ENCODE measurements around the gene DCHS2.

The DCHS2 gene

GRCh38 chr4:154441124-154441523, 50.5 kb downstream of the DCHS2 start:
- Histone ChIP-seq H4K8ac (ENCODE audit: low read depth, low read length) (no peak overlapping the region), H2BK5ac (ENCODE audit: low read length) (no peak overlapping the region), H3K56ac (ENCODE audit: low read length) (no peak overlapping the region), H3K27ac (ENCODE audit: low read depth, low read length) (no peak overlapping the region), H2AK5ac (ENCODE audit: low read length) (no peak overlapping the region), H3K4me1 (ENCODE audit: control insufficient read depth, low read depth, low read length) (no peaks in the 10 kb centered on the region), H3K4me3 (ENCODE audit: low read length) (no peak overlapping the region), H2BK120ac (ENCODE audit: low read depth, low read length) (no peak overlapping the region), H3K79me2 (ENCODE audit: control insufficient read depth, insufficient read depth, low read length) (no peaks in the 10 kb centered on the region), H4K5ac (ENCODE audit: low read length) (no peak overlapping the region), H3K9ac (ENCODE audit: low read length) (no peak overlapping the region), H2BK15ac (replicated peaks; ENCODE audit: low read depth) (no peak overlapping the region), H3K36me3 (ENCODE audit: control insufficient read depth, insufficient read depth, low read length) (no peaks in the 10 kb centered on the region), H3K79me1 (ENCODE audit: low read length) (no peaks in the 10 kb centered on the region), H3K27me3 (ENCODE audit: insufficient read depth, low read length, poor library complexity) (no peaks in the 10 kb centered on the region), H3K23ac (ENCODE audit: low read length) (no peak overlapping the region), H3K18ac (ENCODE audit: low read length) (no peak overlapping the region), H3K4me2 (ENCODE audit: low read length) (no peak overlapping the region), H3K4ac (ENCODE audit: low read depth, low read length) (no peak overlapping the region)
- WGBS (ENCODE audit: extremely low coverage, insufficient coverage, low lambda C conversion rate), result no CpG with 5 or more reads among the region's 1 CpG
- DNase-seq, result no peak

- Histone ChIP-seq H3K18ac (ENCODE audit: low read length) (no peak overlapping the region), H2BK15ac (replicated peaks; ENCODE audit: low read depth) (no peak overlapping the region), H3K4me2 (ENCODE audit: low read length) (no peak overlapping the region), H3K79me2 (ENCODE audit: control insufficient read depth, insufficient read depth, low read length) (no peaks in the 10 kb centered on the region), H2BK120ac (ENCODE audit: low read depth, low read length) (no peak overlapping the region), H3K27me3 (ENCODE audit: insufficient read depth, low read length, poor library complexity) (no peaks in the 10 kb centered on the region), H4K5ac (ENCODE audit: low read length) (no peak overlapping the region), H3K4ac (ENCODE audit: low read depth, low read length) (no peak overlapping the region), H3K4me3 (ENCODE audit: low read length) (no peak overlapping the region), H3K56ac (ENCODE audit: low read length) (no peak overlapping the region), H3K4me1 (ENCODE audit: control insufficient read depth, low read depth, low read length) (no peaks in the 10 kb centered on the region), H3K23ac (ENCODE audit: low read length) (no peak overlapping the region), H3K27ac (ENCODE audit: low read depth, low read length) (no peak overlapping the region), H2AK5ac (ENCODE audit: low read length) (no peak overlapping the region), H4K8ac (ENCODE audit: low read depth, low read length) (no peak overlapping the region), H2BK5ac (ENCODE audit: low read length) (no peak overlapping the region), H3K36me3 (ENCODE audit: control insufficient read depth, insufficient read depth, low read length) (no peaks in the 10 kb centered on the region), H3K79me1 (ENCODE audit: low read length) (no peaks in the 10 kb centered on the region), H3K9ac (ENCODE audit: low read length) (no peak overlapping the region)
- WGBS (ENCODE audit: extremely low coverage, insufficient coverage, low lambda C conversion rate), result no CpG with 5 or more reads among the region's 1 CpG
- DNase-seq, result no peak
Observed at GRCh38 chr4:154439224-154439623, 52.4 kb downstream of the DCHS2 start.

GRCh38 chr4:154435895-154436294, 55.7 kb downstream of the DCHS2 start:
- H2BK120ac ChIP-seq (ENCODE audit: low read depth, low read length), result no peak overlapping the region
- H3K4me2 ChIP-seq (ENCODE audit: low read length), result no peak overlapping the region
- no peak overlapping the region for H2BK15ac ChIP-seq (replicated peaks; ENCODE audit: low read depth)
- WGBS (ENCODE audit: extremely low coverage, insufficient coverage, low lambda C conversion rate), result no CpG with 5 or more reads among the region's 1 CpG
- no peaks in the 10 kb centered on the region for H3K79me2 ChIP-seq (ENCODE audit: control insufficient read depth, insufficient read depth, low read length)
- no peak overlapping the region for H2AK5ac ChIP-seq (ENCODE audit: low read length)
- H3K27ac ChIP-seq (ENCODE audit: low read depth, low read length), result no peak overlapping the region
- H3K79me1 ChIP-seq (ENCODE audit: low read length), result no peaks in the 10 kb centered on the region
- no peaks in the 10 kb centered on the region for H3K36me3 ChIP-seq (ENCODE audit: control insufficient read depth, insufficient read depth, low read length)
- no peaks in the 10 kb centered on the region for H3K27me3 ChIP-seq (ENCODE audit: insufficient read depth, low read length, poor library complexity)
- no peak overlapping the region for H2BK5ac ChIP-seq (ENCODE audit: low read length)
- no peak overlapping the region for H4K5ac ChIP-seq (ENCODE audit: low read length)
- no peak overlapping the region for H4K8ac ChIP-seq (ENCODE audit: low read depth, low read length)
- H3K4me1 ChIP-seq (ENCODE audit: control insufficient read depth, low read depth, low read length), result no peaks in the 10 kb centered on the region
- no peak overlapping the region for H3K4ac ChIP-seq (ENCODE audit: low read depth, low read length)
- H3K4me3 ChIP-seq (ENCODE audit: low read length), result no peak overlapping the region
- DNase-seq, result no peak
- H3K9ac ChIP-seq (ENCODE audit: low read length), result no peak overlapping the region
- H3K23ac ChIP-seq (ENCODE audit: low read length), result no peak overlapping the region
- no peak overlapping the region for H3K18ac ChIP-seq (ENCODE audit: low read length)
- H3K56ac ChIP-seq (ENCODE audit: low read length), result no peak overlapping the region

- Histone ChIP-seq H3K56ac (ENCODE audit: low read length) (no peak overlapping the region), H2AK5ac (ENCODE audit: low read length) (no peak overlapping the region), H4K8ac (ENCODE audit: low read depth, low read length) (no peak overlapping the region), H3K27ac (ENCODE audit: low read depth, low read length) (no peak overlapping the region), H3K79me1 (ENCODE audit: low read length) (no peaks in the 10 kb centered on the region), H2BK15ac (replicated peaks; ENCODE audit: low read depth) (no peak overlapping the region), H3K18ac (ENCODE audit: low read length) (no peak overlapping the region), H3K4me1 (ENCODE audit: control insufficient read depth, low read depth, low read length) (no peaks in the 10 kb centered on the region), H3K36me3 (ENCODE audit: control insufficient read depth, insufficient read depth, low read length) (no peaks in the 10 kb centered on the region), H3K79me2 (ENCODE audit: control insufficient read depth, insufficient read depth, low read length) (no peaks in the 10 kb centered on the region), H3K27me3 (ENCODE audit: insufficient read depth, low read length, poor library complexity) (no peaks in the 10 kb centered on the region), H2BK120ac (ENCODE audit: low read depth, low read length) (no peak overlapping the region), H4K5ac (ENCODE audit: low read length) (no peak overlapping the region), H3K9ac (ENCODE audit: low read length) (no peak overlapping the region), H3K4me2 (ENCODE audit: low read length) (no peak overlapping the region), H2BK5ac (ENCODE audit: low read length) (no peak overlapping the region), H3K4me3 (ENCODE audit: low read length) (no peak overlapping the region), H3K4ac (ENCODE audit: low read depth, low read length) (no peak overlapping the region), H3K23ac (ENCODE audit: low read length) (no peak overlapping the region)
- DNase-seq, result no peak
- WGBS (ENCODE audit: extremely low coverage, insufficient coverage, low lambda C conversion rate), result no CpG with 5 or more reads among the region's 6 CpGs
Observed at GRCh38 chr4:154433543-154433942, 58.1 kb downstream of the DCHS2 start.

- H2AK5ac ChIP-seq (ENCODE audit: low read length), result no peak overlapping the region
- H3K4ac ChIP-seq (ENCODE audit: low read depth, low read length), result no peak overlapping the region
- H3K27me3 ChIP-seq (ENCODE audit: insufficient read depth, low read length, poor library complexity), result no peaks in the 10 kb centered on the region
- H3K4me1 ChIP-seq (ENCODE audit: control insufficient read depth, low read depth, low read length), result no peaks in the 10 kb centered on the region
- H4K8ac ChIP-seq (ENCODE audit: low read depth, low read length), result no peak overlapping the region
- H3K4me3 ChIP-seq (ENCODE audit: low read length), result no peak overlapping the region
- DNase-seq, result no peak
- WGBS (ENCODE audit: extremely low coverage, insufficient coverage, low lambda C conversion rate), result no CpG with 5 or more reads among the region's 5 CpGs
- no peak overlapping the region for H2BK120ac ChIP-seq (ENCODE audit: low read depth, low read length)
- H3K4me2 ChIP-seq (ENCODE audit: low read length), result no peak overlapping the region
- H3K56ac ChIP-seq (ENCODE audit: low read length), result no peak overlapping the region
- no peak overlapping the region for H2BK5ac ChIP-seq (ENCODE audit: low read length)
- no peak overlapping the region for H3K23ac ChIP-seq (ENCODE audit: low read length)
- H2BK15ac ChIP-seq (replicated peaks; ENCODE audit: low read depth), result no peak overlapping the region
- no peak overlapping the region for H3K9ac ChIP-seq (ENCODE audit: low read length)
- no peak overlapping the region for H4K5ac ChIP-seq (ENCODE audit: low read length)
- no peaks in the 10 kb centered on the region for H3K79me2 ChIP-seq (ENCODE audit: control insufficient read depth, insufficient read depth, low read length)
- no peak overlapping the region for H3K27ac ChIP-seq (ENCODE audit: low read depth, low read length)
- no peaks in the 10 kb centered on the region for H3K79me1 ChIP-seq (ENCODE audit: low read length)
- H3K36me3 ChIP-seq (ENCODE audit: control insufficient read depth, insufficient read depth, low read length), result no peaks in the 10 kb centered on the region
- no peak overlapping the region for H3K18ac ChIP-seq (ENCODE audit: low read length)
Observed at GRCh38 chr4:154429176-154429575, 62.4 kb downstream of the DCHS2 start.

- no peaks in the 10 kb centered on the region for H3K4me1 ChIP-seq (ENCODE audit: control insufficient read depth, low read depth, low read length)
- H3K79me1 ChIP-seq (ENCODE audit: low read length), result no peaks in the 10 kb centered on the region
- no peak overlapping the region for H4K8ac ChIP-seq (ENCODE audit: low read depth, low read length)
- H3K9ac ChIP-seq (ENCODE audit: low read length), result no peak overlapping the region
- no peaks in the 10 kb centered on the region for H3K79me2 ChIP-seq (ENCODE audit: control insufficient read depth, insufficient read depth, low read length)
- no peak overlapping the region for H2BK5ac ChIP-seq (ENCODE audit: low read length)
- H3K4me3 ChIP-seq (ENCODE audit: low read length), result no peak overlapping the region
- no peaks in the 10 kb centered on the region for H3K27me3 ChIP-seq (ENCODE audit: insufficient read depth, low read length, poor library complexity)
- no peak for DNase-seq
- H2AK5ac ChIP-seq (ENCODE audit: low read length), result no peak overlapping the region
- no peak overlapping the region for H3K27ac ChIP-seq (ENCODE audit: low read depth, low read length)
- H3K4me2 ChIP-seq (ENCODE audit: low read length), result no peak overlapping the region
- H2BK120ac ChIP-seq (ENCODE audit: low read depth, low read length), result no peak overlapping the region
- H3K56ac ChIP-seq (ENCODE audit: low read length), result no peak overlapping the region
- no peak overlapping the region for H4K5ac ChIP-seq (ENCODE audit: low read length)
- H3K36me3 ChIP-seq (ENCODE audit: control insufficient read depth, insufficient read depth, low read length), result no peaks in the 10 kb centered on the region
- no CpG with 5 or more reads among the region's 6 CpGs for WGBS (ENCODE audit: extremely low coverage, insufficient coverage, low lambda C conversion rate)
- no peak overlapping the region for H3K4ac ChIP-seq (ENCODE audit: low read depth, low read length)
- H3K18ac ChIP-seq (ENCODE audit: low read length), result no peak overlapping the region
- H2BK15ac ChIP-seq (replicated peaks; ENCODE audit: low read depth), result no peak overlapping the region
- H3K23ac ChIP-seq (ENCODE audit: low read length), result no peak overlapping the region
Observed at GRCh38 chr4:154427149-154427548, 64.5 kb downstream of the DCHS2 start.

Measured in mesendoderm (in vitro differentiated cells).